ENCODE measurements around the gene SCD5. TPM values are rescaled to one million over a fixed set of nuclear protein-coding genes. Genes with fewer than 3 reads are reported as not detected.
A peak's percentile ranks its signal among the peaks of the same experiment; 100 is the strongest.

Gene SCD5
- total and polyA plus RNA-seq, 2 donors from 2014 or later = 41.2 to 55.7 TPM

DNA sequence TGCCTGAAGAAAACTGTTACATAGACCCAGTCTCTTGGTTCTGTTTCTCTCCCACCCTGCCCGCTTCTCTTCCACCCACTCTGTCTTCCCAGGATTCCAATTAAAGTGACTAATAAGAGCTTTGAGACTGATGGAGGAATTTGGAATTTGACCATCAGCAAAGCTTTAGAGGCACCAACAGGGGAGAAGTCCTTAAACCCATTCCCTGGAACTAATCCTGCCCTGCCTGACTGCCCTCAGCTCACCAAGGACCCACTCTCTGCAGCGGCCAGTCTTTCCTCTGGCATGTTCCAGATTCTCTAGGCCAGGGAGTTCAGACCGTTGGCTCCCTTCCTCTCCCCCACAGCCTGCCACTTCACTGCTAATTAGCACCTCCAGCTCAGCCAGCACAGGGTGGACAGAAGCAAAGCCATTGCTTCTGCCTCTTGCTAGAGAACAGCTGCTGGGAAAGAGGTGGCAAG is 23.9 kb downstream of the SCD5 start:
- no peaks in the 10 kb centered on the region for H3K36me3 ChIP-seq (ENCODE audit: control insufficient read depth in 2 of 3, insufficient read depth in 3 of 3, low read length in 3 of 3)
- H3K9me3 ChIP-seq (ENCODE audit: control insufficient read depth in 2 of 3, insufficient read depth in 1 of 3, low read length in 3 of 3) = no peaks in the 10 kb centered on the region
- H3K4me1 ChIP-seq (ENCODE audit: control insufficient read depth in 2 of 3, insufficient read depth in 2 of 3, low read depth in 1 of 3, low read length in 3 of 3) = peaks cover 3 to 20% (median 15%) of the 10 kb centered on the region in 3 donors
- peak overlapping the region in 1 of 3 donors; percentile 29 for H3K9ac ChIP-seq (ENCODE audit: low read length in 3 of 3)
- H3K27ac ChIP-seq (ENCODE audit: low read depth in 2 of 2, low read length in 2 of 2) = peak overlapping the region; percentile 53 to 65
- FAIRE-seq (no peak), DNase-seq (peak in 4 of 5 donors; percentile 61 to 78 (median 66))
- intact Hi-C loops (cut with DNase I) = no loop called here
- no peaks in the 10 kb centered on the region for H3K27me3 ChIP-seq (ENCODE audit: control insufficient read depth, insufficient read depth, low read length)
- no peak overlapping the region for H3K4me3 ChIP-seq (ENCODE audit: low read length in 3 of 3)
- TF ChIP-seq, protein P1, sequence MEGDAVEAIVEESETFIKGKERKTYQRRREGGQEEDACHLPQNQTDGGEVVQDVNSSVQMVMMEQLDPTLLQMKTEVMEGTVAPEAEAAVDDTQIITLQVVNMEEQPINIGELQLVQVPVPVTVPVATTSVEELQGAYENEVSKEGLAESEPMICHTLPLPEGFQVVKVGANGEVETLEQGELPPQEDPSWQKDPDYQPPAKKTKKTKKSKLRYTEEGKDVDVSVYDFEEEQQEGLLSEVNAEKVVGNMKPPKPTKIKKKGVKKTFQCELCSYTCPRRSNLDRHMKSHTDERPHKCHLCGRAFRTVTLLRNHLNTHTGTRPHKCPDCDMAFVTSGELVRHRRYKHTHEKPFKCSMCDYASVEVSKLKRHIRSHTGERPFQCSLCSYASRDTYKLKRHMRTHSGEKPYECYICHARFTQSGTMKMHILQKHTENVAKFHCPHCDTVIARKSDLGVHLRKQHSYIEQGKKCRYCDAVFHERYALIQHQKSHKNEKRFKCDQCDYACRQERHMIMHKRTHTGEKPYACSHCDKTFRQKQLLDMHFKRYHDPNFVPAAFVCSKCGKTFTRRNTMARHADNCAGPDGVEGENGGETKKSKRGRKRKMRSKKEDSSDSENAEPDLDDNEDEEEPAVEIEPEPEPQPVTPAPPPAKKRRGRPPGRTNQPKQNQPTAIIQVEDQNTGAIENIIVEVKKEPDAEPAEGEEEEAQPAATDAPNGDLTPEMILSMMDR (IDR thresholded peaks at IDR 0.05; ENCODE audit: borderline replicate concordance, extremely low read depth, insufficient read depth) = no peak

DNA sequence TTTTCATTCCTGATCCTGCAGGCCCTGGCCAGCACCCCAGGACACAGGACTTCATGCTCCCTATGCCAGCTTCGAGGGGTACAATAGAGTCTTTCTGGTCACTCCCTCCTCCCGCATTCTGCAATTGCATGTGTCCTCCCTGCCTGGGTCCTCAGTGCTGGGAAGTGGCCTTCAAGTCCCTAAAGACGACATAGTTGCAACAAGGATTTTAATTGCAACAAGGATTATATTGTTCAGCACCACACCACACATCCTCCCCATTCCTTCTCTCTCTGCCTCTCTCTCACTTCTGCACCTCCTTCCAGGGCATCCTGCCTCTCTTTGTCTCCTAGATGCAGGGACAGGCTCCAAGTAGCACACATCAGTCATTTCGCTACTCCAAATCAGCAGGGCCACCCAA is 25.5 kb downstream of the SCD5 start:
- no peak overlapping the region for H3K27ac ChIP-seq (ENCODE audit: low read depth in 2 of 2, low read length in 2 of 2)
- FAIRE-seq (no peak), DNase-seq (no peak)
- no peaks in the 10 kb centered on the region for H3K27me3 ChIP-seq (ENCODE audit: control insufficient read depth, insufficient read depth, low read length)
- no peak overlapping the region for H3K9ac ChIP-seq (ENCODE audit: low read length in 3 of 3)
- intact Hi-C loops (cut with DNase I) = no loop called here
- no peaks in the 10 kb centered on the region for H3K36me3 ChIP-seq (ENCODE audit: control insufficient read depth in 2 of 3, insufficient read depth in 3 of 3, low read length in 3 of 3)
- no peaks in the 10 kb centered on the region for H3K9me3 ChIP-seq (ENCODE audit: control insufficient read depth in 2 of 3, insufficient read depth in 1 of 3, low read length in 3 of 3)
- peaks cover 3 to 20% (median 9%) of the 10 kb centered on the region in 3 donors for H3K4me1 ChIP-seq (ENCODE audit: control insufficient read depth in 2 of 3, insufficient read depth in 2 of 3, low read depth in 1 of 3, low read length in 3 of 3)
- TF ChIP-seq, protein P1 (IDR thresholded peaks at IDR 0.05; ENCODE audit: borderline replicate concordance, extremely low read depth, insufficient read depth) = no peak
- H3K4me3 ChIP-seq (ENCODE audit: low read length in 3 of 3) = no peak overlapping the region

DNA sequence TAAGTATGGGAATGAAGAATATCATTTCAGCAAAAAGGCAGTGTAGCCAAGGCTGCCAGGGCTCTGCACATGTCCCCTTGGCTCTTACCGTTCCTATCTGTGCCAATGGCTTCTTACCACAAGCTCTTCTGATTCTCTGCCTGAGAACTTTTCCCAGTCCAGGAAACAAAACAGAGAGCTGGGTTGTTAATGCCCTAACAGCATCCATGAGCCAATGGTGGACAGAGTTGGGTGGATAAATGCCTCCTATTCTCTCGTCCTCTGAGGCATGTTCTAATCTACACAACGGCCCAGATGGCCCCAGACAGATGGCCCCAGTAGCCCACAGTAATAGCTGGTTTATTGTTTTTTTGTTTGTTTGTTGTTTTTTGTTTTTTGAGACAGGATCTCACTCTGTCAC is 28.0 kb downstream of the SCD5 start:
- Histone ChIP-seq H3K27me3 (ENCODE audit: control insufficient read depth, insufficient read depth, low read length) (no peaks in the 10 kb centered on the region), H3K27ac (ENCODE audit: low read depth in 2 of 2, low read length in 2 of 2) (no peak overlapping the region), H3K9ac (ENCODE audit: low read length in 3 of 3) (no peak overlapping the region), H3K36me3 (ENCODE audit: control insufficient read depth in 2 of 3, insufficient read depth in 3 of 3, low read length in 3 of 3) (no peaks in the 10 kb centered on the region), H3K4me1 (ENCODE audit: control insufficient read depth in 2 of 3, insufficient read depth in 2 of 3, low read depth in 1 of 3, low read length in 3 of 3) (peaks cover 3 to 13% (median 6%) of the 10 kb centered on the region in 3 donors), H3K4me3 (ENCODE audit: low read length in 3 of 3) (no peak overlapping the region), H3K9me3 (ENCODE audit: control insufficient read depth in 2 of 3, insufficient read depth in 1 of 3, low read length in 3 of 3) (no peaks in the 10 kb centered on the region)
- TF ChIP-seq, protein P1 (IDR thresholded peaks at IDR 0.05; ENCODE audit: borderline replicate concordance, extremely low read depth, insufficient read depth) = no peak
- FAIRE-seq = no peak
- intact Hi-C loops (cut with DNase I) = no loop called here
- DNase-seq = no peak

DNA sequence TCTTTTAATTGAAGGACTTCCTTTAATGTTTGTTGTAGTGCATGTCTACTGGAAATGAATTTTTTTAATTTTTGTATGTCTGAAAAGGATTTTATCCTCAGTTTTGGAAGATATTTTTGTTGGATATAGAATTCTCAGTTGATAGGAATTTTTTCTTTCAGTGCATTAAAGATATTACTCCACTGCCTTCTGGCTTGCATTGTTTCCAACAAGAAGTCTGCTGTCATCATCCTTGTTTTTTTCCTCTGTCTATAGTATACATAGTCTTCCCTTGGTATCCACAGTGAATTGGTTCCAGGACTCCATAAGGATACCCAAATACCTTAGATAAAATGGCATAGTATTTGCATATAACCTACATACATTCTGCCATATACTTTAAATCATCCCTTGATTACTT is 33.5 kb downstream of the SCD5 start:
- TF ChIP-seq, protein P1 (IDR thresholded peaks at IDR 0.05; ENCODE audit: borderline replicate concordance, extremely low read depth, insufficient read depth) = no peak
- H3K9me3 ChIP-seq (ENCODE audit: control insufficient read depth in 2 of 3, insufficient read depth in 1 of 3, low read length in 3 of 3) = peaks cover 0 to 5% (median 3%) of the 10 kb centered on the region in 3 donors
- no peaks in the 10 kb centered on the region for H3K27me3 ChIP-seq (ENCODE audit: control insufficient read depth, insufficient read depth, low read length)
- no peak overlapping the region for H3K9ac ChIP-seq (ENCODE audit: low read length in 3 of 3)
- intact Hi-C loops (cut with DNase I) = no loop called here
- no peaks in the 10 kb centered on the region for H3K36me3 ChIP-seq (ENCODE audit: control insufficient read depth in 2 of 3, insufficient read depth in 3 of 3, low read length in 3 of 3)
- no peak overlapping the region for H3K4me3 ChIP-seq (ENCODE audit: low read length in 3 of 3)
- H3K4me1 ChIP-seq (ENCODE audit: control insufficient read depth in 2 of 3, insufficient read depth in 2 of 3, low read depth in 1 of 3, low read length in 3 of 3) = no peaks in the 10 kb centered on the region
- no peak overlapping the region for H3K27ac ChIP-seq (ENCODE audit: low read depth in 2 of 2, low read length in 2 of 2)
- FAIRE-seq (no peak), DNase-seq (no peak)
